GM19438 (cell line): ENCODE results near the gene PITRM1.
"Not testable (repeated sequence)": the region's sequence is repeated elsewhere in the genome, so short reads cannot be mapped to it uniquely, and the experiment has no call there.

ENCODE experiments used
- ATAC-seq: cut with Tn5 transposase; IDR thresholded peaks from one replicate; pipeline ENCODE4 v1.9.1; 2021; ENCODE audit warnings: low read depth; ENCODE audit not compliant: unreplicated experiment

Gene PITRM1, protein sequence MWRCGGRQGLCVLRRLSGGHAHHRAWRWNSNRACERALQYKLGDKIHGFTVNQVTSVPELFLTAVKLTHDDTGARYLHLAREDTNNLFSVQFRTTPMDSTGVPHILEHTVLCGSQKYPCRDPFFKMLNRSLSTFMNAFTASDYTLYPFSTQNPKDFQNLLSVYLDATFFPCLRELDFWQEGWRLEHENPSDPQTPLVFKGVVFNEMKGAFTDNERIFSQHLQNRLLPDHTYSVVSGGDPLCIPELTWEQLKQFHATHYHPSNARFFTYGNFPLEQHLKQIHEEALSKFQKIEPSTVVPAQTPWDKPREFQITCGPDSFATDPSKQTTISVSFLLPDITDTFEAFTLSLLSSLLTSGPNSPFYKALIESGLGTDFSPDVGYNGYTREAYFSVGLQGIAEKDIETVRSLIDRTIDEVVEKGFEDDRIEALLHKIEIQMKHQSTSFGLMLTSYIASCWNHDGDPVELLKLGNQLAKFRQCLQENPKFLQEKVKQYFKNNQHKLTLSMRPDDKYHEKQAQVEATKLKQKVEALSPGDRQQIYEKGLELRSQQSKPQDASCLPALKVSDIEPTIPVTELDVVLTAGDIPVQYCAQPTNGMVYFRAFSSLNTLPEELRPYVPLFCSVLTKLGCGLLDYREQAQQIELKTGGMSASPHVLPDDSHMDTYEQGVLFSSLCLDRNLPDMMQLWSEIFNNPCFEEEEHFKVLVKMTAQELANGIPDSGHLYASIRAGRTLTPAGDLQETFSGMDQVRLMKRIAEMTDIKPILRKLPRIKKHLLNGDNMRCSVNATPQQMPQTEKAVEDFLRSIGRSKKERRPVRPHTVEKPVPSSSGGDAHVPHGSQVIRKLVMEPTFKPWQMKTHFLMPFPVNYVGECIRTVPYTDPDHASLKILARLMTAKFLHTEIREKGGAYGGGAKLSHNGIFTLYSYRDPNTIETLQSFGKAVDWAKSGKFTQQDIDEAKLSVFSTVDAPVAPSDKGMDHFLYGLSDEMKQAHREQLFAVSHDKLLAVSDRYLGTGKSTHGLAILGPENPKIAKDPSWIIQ

DNA sequence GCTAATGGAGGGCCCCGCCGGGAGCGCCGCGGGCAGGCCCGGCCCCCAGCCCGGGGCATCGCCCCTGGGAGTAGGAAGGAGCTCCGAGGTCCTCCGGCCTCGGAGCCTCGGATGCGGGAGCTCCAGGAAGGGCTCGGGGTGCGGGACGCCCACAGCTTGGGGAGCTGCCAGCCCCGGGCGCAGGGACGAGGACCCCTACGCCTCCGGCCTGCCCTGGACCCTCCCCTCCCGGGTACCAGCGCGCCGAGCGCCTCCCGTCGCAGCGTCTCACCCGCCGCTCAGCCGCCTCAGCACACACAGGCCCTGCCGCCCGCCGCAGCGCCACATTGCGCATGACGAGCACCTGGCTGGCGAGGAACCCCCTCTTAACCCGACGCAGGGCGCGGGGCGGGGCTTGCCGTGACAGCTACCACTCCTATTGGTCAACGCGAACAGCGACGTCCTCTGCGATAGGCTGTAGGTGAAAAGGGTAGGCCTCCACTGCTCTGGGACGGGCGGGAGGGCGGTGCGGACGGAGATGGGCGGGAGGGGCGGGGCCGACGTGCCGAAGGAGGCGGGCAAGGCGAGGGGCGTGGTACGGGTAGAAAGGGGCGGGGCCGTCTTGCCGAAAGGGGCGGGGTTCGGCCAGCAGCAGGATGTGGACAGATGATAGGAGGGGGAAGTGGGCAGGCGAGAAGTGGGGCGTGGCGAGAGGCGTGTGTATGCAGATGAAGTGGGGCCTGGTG is at the start of gene PITRM1:
Gene PITRM1 (minus strand): TSS at position 337 of the 725 bp plus-strand sequence. CDS start 10 bp downstream, at position 327.
- ATAC-seq: peak; percentile 93

DNA sequence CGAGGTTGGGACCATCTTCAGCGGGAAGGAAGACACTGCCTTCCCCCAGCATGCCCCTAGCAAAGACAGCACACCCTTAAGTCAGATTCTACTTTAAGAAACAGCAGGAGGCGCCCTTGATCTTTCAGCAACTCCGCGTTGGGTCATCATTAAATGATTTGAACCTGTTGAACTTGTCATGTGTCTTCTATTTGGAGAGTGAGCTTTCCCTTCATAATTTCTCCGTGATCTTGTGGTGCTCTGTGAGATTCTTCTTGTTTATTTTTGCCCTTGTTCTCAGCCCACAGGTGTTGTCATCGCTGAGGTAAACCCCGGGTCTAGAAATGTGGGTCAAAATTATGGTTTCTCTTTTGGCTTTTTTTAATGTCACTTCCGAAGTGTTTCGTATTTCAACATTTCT is 49.5 kb upstream of the PITRM1 start:
- no peak for ATAC-seq

DNA sequence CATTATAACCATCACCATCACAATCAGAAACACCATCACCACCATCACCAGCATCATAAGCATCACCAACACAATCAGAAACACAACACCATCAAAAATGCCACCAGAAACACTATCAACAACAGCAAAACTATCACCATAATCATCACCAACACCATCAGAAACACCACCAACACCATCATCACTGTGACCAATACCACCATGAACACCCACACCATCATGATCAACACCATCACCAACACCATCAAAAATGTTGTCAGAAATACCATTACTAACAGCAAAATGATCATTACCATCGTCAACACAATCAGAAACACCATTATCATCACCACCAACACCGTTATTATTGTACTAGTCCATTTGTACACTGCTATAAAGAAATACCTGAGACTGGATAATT is 49.0 kb upstream of the PITRM1 start:
- not testable (repeated sequence) for ATAC-seq

DNA sequence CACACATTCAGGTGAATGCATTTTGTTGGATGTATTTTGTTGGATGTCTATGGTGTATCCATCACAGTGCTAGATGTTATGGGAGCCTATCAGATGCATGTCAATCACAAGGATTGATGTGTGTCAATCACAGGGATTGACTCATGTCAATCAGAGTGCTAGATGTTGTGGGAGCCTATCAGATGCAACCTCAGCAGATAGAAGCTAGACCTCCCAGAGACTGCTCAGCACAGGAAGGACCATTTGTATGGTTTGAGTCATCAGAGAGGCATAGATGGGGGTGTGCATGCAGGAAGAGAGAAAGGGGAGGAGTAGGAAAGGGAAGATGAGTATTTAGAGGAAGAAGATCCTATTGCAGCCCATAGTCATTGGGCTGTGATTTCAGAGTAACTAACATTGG is 48.3 kb upstream of the PITRM1 start:
- ATAC-seq: no peak

DNA sequence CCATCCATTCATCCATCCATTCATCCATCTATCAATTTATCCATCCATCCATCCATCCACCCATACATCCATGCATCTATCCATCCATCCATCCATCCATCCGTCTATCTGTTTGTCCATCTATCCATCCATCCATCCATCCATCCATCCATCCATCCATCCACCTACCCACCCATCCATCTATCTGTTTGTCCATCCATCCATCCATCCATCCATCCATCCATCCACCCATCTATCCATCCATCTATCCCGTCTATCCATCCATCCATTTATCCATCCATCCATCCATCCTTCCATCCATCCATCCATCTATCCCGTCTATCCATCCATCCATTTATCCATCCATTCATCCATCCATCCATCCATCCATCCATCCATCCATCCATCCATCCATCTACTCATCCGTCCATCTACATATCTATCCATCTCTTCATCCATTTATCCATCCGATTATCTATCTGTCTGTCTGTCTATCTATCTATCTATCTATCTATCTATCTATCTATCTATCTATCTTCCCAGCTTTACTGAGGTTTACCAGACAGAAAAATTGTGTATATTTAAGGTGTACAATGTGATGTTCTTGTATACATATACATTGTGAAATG is 46.5 kb upstream of the PITRM1 start:
- not testable (repeated sequence) for ATAC-seq

DNA sequence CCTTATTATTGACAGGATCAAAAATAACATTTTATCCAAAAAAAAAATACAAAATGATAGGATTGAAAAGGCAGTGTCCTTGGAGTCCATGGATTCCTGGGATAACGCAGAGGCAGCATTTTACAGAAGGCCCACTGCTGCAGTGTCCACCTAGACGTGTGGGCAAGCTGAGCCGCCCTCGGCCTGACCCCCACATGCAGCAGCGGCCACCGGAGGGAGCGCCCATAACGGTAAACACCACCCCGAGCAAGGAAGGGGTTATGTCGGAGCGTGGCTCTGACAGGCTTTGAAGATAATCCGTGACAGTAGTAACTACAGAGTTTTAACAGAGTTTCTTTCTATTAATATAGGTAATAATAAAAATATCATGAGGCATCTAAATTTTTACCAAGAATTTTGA is 45.3 kb upstream of the PITRM1 start:
- no peak for ATAC-seq

DNA sequence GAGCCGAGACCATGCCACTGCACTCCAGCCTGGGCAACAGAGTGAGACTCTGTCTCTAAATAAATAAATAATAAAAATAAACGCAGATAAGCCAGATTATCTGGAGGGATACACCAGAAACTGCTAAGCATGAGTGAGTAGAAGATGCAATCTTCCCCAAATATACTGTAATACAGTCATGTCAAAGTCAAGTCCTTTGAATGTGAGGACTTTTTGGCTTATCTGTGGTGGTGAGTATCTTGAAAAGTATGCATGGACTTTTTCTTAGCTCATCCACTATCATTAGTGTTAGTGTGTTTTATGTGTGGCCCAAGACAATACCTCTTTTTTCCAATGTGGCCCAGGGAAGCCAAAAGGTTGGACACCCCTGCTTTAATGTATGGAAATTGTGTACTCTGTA is 44.7 kb upstream of the PITRM1 start:
- ATAC-seq: no peak

DNA sequence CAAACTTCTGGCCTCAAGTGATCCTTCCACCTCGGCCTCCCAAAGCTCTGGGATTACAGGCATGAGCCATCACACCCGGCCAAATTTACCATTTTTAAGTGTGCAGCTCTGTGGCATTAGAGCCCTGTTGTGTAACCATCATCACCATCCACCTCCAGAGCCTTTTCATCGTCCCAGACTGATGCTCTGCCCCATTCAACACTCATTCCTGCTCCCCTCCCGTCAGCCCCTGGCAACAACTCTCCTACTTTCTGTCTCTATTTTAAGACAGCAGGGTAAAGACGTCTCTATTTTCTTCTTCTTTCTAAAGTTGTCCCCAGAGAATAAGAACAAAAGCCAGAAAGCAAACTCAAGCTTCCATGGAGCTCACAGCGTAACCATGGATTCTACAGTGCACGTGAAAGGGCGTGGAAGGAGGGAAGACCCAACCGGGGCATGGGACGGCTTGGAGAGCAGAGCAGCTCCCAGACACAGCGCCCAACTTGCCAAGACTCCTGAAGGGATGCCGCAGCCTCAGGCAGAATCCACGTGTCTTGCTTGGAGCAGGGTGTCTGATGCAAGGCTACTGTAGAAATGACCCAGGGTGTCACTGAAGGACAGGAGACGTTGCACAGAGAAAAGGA is 42.7 kb upstream of the PITRM1 start:
- no peak for ATAC-seq

DNA sequence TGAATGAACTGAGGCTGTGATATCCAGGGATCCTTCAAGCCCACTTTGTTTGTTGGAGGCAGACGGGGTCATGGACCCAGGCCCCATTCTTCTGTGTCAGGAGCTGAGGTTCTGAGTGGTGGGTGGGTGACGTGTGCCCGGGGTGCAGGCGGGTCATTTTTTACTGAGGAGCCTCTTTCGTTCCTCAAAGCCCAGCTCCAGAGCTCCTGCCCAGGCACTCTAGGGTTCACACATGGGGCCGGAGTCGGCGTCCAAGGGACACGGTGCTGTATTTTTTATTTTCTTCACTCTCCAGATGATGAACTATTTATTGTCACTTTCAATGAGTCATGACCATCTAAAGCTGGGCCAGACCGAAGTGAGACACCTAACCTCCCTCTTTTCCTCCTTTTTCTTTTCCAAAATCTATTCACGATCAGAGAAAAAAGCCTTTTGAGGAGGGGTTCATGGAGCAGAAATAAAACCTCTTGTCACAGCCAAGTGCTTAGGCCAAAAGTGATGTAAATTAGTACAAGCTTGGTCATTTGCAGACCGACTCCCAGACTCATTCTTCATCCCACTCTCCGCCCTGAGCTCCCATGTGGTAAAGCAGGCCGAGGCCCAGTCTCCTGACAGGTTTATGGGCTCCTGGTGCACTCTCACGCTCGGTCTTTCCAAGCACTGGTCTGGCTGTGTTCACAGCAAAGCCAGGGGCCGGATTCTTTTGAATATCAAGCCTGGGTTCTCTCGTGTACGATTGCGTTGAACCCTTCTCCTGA is 41.4 kb upstream of the PITRM1 start:
- ATAC-seq: no peak

DNA sequence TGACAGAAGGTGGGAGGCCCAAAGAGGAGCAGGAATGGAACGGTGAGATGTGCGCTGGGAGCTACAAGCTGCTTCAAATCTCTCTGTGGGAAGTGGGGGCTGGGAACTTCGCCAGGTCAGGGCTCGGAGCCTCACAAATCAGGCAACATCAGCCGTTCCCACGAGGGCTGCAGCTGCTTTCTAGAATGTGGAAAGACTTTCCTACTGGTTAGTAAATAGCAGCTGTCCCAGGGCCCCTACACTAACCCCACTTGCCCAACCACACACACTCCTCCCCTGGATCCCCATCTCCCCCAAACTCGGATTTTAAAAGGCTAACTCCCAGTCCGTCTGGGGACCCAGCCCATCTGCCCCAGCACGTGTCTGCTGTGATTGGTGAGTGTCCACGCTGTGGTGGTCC is 40.6 kb upstream of the PITRM1 start:
- no peak for ATAC-seq

DNA sequence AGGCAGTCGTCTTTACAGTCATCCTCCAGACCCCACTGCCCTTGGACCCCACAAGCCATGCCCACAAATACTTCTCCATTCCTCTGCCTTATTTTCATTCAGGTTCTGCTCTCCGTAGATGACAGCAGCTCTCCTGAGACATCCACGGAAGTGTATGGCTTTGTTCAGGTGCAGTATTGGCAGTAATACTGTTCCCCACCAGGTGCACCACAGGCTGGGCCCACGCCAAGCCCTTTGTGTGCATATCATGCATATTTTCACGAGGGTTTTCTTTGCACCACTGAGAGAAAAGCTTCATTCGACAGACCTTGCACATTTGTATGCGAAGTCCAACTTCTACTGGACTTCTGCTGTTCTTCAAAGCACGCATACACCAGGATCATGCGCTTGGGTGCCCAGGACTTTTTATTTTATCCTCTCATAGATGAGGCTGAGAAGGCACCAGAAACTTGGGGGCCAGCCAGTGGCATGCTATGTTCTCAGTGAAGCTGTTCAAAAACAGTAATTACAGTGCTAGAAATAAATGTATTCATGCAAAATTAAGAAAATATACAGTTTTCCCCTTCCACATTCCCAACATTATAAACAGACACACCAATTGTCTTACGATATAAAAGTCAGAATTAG is 37.8 kb upstream of the PITRM1 start:
- no peak for ATAC-seq

DNA sequence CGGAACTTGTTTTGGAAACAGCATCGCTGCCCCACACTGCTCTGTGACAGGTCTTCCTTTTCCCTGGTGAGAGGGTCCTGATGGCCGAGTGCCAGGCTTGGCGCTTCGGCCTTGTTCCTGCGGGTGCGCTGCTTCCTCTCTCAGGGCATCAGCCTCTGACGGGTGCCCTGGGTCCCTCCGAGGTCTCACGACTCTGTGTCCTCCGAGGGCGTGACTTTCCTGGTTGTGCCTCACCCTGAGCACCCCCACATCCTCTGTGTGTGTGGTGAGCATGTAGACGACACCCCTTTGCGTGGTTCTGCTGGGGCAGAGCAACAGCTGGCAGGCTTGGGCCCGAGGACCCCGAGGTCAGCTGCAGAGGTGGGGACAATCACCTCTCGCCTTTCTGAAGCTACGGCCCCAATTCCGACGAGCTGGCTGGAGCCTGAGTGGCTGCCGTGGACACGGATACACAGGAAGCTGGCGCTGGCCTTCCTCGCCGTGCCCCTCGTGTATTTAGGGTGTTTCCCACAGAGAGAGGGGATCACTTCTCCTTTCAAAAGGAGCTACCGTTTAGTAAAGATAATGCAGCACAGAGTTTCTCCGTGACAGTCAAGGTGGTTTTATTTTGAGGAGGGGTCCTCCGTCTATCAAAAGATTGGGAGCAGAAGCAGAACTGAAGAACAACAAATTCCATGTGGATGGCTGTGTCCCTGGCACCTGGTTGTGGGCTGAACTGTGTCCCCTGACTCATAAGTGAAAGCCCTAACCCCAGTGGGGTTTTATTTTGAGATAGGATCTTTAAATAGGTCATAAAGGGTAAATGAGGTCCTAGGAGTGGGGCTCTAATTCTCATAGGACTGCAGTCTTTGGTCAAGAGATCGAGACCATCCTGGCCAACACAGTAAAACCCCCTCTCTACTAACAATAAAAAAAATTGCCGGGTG is 36.2 kb upstream of the PITRM1 start:
- ATAC-seq: no peak

DNA sequence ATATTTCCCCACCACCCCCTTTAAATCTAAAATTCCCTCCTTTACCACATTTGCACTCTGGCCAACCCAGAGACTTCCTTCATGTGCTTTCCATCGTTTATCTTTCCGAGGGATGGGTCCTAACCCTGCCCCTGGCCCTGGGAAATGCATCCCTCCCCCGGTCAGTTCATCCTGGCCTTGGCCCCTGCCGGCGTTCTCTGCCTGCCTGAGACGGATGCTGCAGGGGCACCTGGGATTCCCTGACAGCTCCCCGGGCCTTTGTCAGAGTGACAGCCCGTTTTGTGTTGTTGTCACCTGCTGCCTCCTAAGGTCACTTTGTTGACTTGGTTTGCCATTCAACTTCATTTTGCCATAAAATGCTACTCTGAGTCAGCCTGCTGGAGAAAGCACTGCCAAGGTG is 34.8 kb upstream of the PITRM1 start:
- ATAC-seq: no peak

DNA sequence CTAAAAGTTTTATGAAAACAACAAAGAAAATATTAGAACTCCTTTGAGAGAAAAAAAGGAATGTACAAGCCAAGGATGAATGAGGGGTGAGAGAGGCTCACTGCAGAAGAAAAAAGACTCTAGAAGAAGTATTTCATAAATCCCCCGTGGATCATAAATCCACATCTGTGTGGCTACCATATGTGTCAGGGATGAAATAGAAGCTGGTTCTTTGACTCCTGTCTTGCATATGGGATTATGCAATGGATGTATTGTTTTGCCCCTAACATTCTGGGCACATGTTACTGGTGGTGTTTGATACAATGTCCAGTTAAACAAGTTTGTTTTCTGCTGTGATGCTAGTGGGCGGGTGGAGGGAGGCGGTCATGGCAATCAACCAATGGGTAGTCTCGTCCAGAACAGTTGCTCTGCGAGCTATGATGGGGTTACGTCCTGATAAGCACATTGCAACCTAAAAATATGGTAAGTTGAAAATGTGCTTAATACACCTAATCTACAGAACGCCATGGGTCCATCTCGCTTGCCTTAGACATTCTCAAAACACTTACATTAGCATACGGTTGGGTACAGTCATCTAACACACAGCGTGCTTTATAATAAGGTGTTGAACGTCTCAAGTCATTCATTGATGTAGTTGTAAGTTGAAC is 34.1 kb upstream of the PITRM1 start:
- no peak for ATAC-seq

DNA sequence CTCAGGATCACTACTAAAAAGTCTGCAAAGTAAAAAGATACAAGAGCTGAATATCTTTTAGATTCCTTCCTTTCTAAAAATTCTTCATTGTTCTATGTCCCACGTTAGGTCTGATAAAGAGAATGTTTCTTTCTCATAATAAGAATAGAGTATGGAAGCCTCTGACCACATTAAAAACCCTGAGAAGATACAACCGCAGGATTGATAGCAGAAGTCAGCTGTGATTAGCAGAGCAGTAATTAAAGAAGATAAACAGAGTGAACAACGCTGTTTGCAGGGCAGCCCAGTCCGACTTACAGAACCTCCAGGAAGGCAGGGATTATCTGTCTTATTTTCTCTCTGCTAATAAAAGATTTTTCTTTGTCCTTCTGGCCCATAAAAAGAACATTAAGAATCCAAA is 31.4 kb upstream of the PITRM1 start:
- ATAC-seq: no peak

DNA sequence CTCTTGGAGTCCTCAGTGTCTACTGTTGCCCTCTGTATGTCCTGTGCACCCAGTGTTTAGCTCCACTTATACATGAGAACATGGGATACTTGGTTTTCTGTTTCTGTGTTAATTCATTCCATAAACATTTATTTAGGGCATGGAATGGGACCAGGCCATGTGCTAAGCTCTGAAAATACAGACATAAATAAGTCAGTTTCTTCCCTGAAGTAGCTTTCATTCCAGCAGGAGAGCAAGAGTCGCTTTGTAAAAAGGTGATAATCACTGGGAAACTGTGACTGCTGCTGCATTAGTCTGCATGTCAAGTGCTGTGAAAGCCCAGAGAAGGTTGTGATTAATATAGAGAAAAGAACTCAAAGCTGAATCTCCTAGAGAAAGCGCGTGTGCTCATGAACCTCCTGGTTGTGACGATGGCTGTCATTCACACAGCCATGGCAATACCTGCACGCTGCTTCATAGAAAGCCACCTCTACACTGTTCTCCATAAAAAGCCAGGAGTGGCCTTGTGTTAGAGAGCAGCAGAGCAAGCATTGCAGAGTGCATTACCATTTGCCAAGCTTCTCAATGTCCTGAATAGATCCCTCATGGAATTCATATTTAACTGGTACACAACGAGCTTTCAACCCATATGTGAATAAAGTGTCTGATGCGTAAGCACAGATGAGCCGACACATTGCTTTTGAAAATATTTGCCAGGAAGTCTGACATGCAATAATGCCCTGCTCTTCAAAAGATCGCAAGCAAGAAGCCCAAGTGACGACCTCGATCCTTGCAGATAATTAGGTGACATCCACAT is 30.6 kb upstream of the PITRM1 start:
- ATAC-seq: no peak
